Adrenal gland (tissue), 12 donors: ENCODE results near the gene C2orf69. TPM values are rescaled to one million over a fixed set of nuclear protein-coding genes. Genes with fewer than 3 reads are reported as not detected.

ENCODE experiments used
- DNase-seq, 7 donors: peaks; one replicate each; pipeline ENCODE4 v3.0.0-alpha.2; 2019 to 2020
- H3K27ac ChIP-seq, 5 donors: fragments of 200-600 bp; sonication (generic) in 4 of 5; 1 replicate in 3 of 5; 2 replicates in 2 of 5; pipeline versions ENCODE4 v1.5.1 to v1.8.0; 2016 to 2020; ENCODE audit warnings: mild to moderate bottlenecking in 1 of 5
- H3K27me3 ChIP-seq: fragments of 200-600 bp; 2 replicates; pipeline ENCODE4 v1.8.0; 2021
- H3K36me3 ChIP-seq, 2 donors: fragments of 200-600 bp; replicated peaks in 1 of 2; 1 replicate in 1 of 2; 2 replicates in 1 of 2; pipeline versions ENCODE4 v1.5.1 to v1.8.0; 2018 to 2022
- H3K4me1 ChIP-seq, 2 donors: fragments of 200-600 bp; replicated peaks in 1 of 2; 1 replicate in 1 of 2; 2 replicates in 1 of 2; pipeline versions ENCODE4 v1.5.1 to v1.8.0; 2018 to 2021
- H3K4me3 ChIP-seq, 4 donors: fragments of 200-600 bp; sonication (generic) in 3 of 4; one replicate each; pipeline ENCODE4 v1.5.1; 2016 to 2018
- H3K9me3 ChIP-seq, 3 donors: fragments of 200-600 bp; sonication (generic) in 1 of 3; replicated peaks in 1 of 3; 1 replicate in 2 of 3; 2 replicates in 1 of 3; pipeline versions ENCODE4 v1.5.1 to v1.8.0; 2016 to 2021
- CTCF ChIP-seq, 6 experiments: fragments of 450-650 bp in 4 of 6; fragments of 200-600 bp in 2 of 6; sonication (generic) in 1 of 6; IDR thresholded peaks; 1 replicate in 5 of 6; 2 replicates in 1 of 6; pipeline versions ENCODE4 v1.5.1 to v1.8.0; 2016 to 2021; ENCODE audit warnings: antibody characterized with exemption in 6 of 6, mild to moderate bottlenecking in 2 of 6, moderate library complexity in 1 of 6
- POLR2A ChIP-seq, 2 donors: fragments of 450-650 bp; IDR thresholded peaks; one replicate each; pipeline ENCODE4 v1.6.1; 2017; ENCODE audit warnings: antibody characterized with exemption in 2 of 2, mild to moderate bottlenecking in 2 of 2, moderate library complexity in 1 of 2
- WGBS, 4 donors: extraction: QIAGEN DNeasy Blood & Tissue Kit in 2 of 4; methylation state at CpG; one replicate each; pipeline versions ENCODE4 v1.1.5 to v1.1.7; 2013 to 2017; 5-methylcytosine and 5-hydroxymethylcytosine counted together
- intact Hi-C, 2 donors: fragments of 100-400 bp; cut with DNase I; formaldehyde crosslinking; loops; one replicate each; pipeline versions ENCODE4 v1.14.1 to v1.15.0; 2022 to 2023
- polyA plus RNA-seq, 3 donors: library from polyadenylated mRNA; stranded (reverse); fragments of 200-250 nt in 2 of 3; fragments of 350-450 nt in 1 of 3; fragmentation: Illumina TruSeq in 1 of 3; extraction: RNeasy Lipid Tissue Mini Kit (QIAGEN cat#74804) in 1 of 3; gene quantifications; one replicate each; pipeline ENCODE4 v1.2.3, GENCODE V29; 2013 to 2014
- total RNA-seq, 9 donors: library from RNA; depleted of rRNA in 4 of 9; stranded (reverse); fragments of >200 nt in 4 of 9; fragments of 120-200 nt in 1 of 9; fragmentation: NEBNext Ultra II Directional in 1 of 9; extraction: Animal tissue kit (Norgen Biotek cat#: 25700) in 1 of 9; gene quantifications; one replicate each; pipeline versions ENCODE4 v1.1.0 to v1.2.4, GENCODE V29; 2013 to 2023
- donor health status: healthy with polysubstance abuse.
- donor health status: Bipolar disorder and iron deficiency.
- donor health status: DM: yes; HTN: yes; CAD: no.
- donor health status: DM: no; HTN: no; CAD: no.
- donor health status: DM: no; HTN: no; CAD: no.
- donor health status: DM: yes; HTN: yes; CAD: no.

Gene C2orf69
- total and polyA plus RNA-seq, 12 donors, result 7.8 to 26.8 (median 19.5) TPM

- no peak for DNase-seq
- 94 to 98% (median 95%) methylated on average over 4 of the region's 4 CpGs for WGBS, 4 donors
- Histone ChIP-seq H3K9me3 (no peaks in the 10 kb centered on the region), H3K4me1 (peaks cover 12 to 38% of the 10 kb centered on the region in 2 donors), H3K27ac (no peak overlapping the region), H3K27me3 (no peaks in the 10 kb centered on the region), H3K4me3 (no peak overlapping the region), H3K36me3 (peaks cover 0 to 25% of the 10 kb centered on the region in 2 donors)
- intact Hi-C loops, result loop anchor here in 1 of 2 donors (10.0 kb wide), 1 partner anchor 89 kb away; the partner anchor contains the start of gene FTCDNL1
- no peak for TF ChIP-seq POLR2A (IDR thresholded peaks at IDR 0.05)
- no peak for TF ChIP-seq CTCF (IDR thresholded peaks at IDR 0.05)
Measured at GRCh38 chr2:199943373-199943772, 32.3 kb downstream of the C2orf69 start.

GRCh38 chr2:199946196-199946595 lies 35.1 kb downstream of the C2orf69 start:
- H3K27ac ChIP-seq, result peak overlapping the region in 2 of 5 donors; percentile 27 to 53
- H3K36me3 ChIP-seq, result peaks cover 0 to 19% of the 10 kb centered on the region in 2 donors
- no peak for DNase-seq
- H3K4me3 ChIP-seq, result no peak overlapping the region
- intact Hi-C loops, result loop anchor here in 1 of 2 donors (10.0 kb wide), 1 partner anchor 91 kb away; the partner anchor contains the start of gene FTCDNL1
- 85 to 97% (median 94%) methylated on average over 1 of the region's 1 CpG for WGBS, 4 donors
- no peaks in the 10 kb centered on the region for H3K27me3 ChIP-seq
- no peaks in the 10 kb centered on the region for H3K9me3 ChIP-seq
- TF ChIP-seq CTCF (IDR thresholded peaks at IDR 0.05) (no peak), POLR2A (IDR thresholded peaks at IDR 0.05) (no peak)
- H3K4me1 ChIP-seq, result peaks cover 12 to 48% of the 10 kb centered on the region in 2 donors

GRCh38 chr2:199946836-199947235 lies 35.7 kb downstream of the C2orf69 start:
- H3K9me3 ChIP-seq, result no peaks in the 10 kb centered on the region
- no peaks in the 10 kb centered on the region for H3K27me3 ChIP-seq
- peaks cover 0 to 19% of the 10 kb centered on the region in 2 donors for H3K36me3 ChIP-seq
- H3K4me3 ChIP-seq, result no peak overlapping the region
- intact Hi-C loops, result loop anchor here in 1 of 2 donors (10.0 kb wide), 1 partner anchor 92 kb away; the partner anchor contains the start of gene FTCDNL1
- no peak for DNase-seq
- H3K27ac ChIP-seq, result peak overlapping the region in 3 of 5 donors; percentile 15 to 53 (median 27)
- H3K4me1 ChIP-seq, result peaks cover 12 to 48% of the 10 kb centered on the region in 2 donors
- TF ChIP-seq POLR2A (IDR thresholded peaks at IDR 0.05), result no peak
- no peak for TF ChIP-seq CTCF (IDR thresholded peaks at IDR 0.05)

- TF ChIP-seq POLR2A (IDR thresholded peaks at IDR 0.05) (no peak), CTCF (IDR thresholded peaks at IDR 0.05) (no peak)
- H3K27me3 ChIP-seq, result no peaks in the 10 kb centered on the region
- H3K36me3 ChIP-seq, result peaks cover 0 to 16% of the 10 kb centered on the region in 2 donors
- peaks cover 12 to 64% of the 10 kb centered on the region in 2 donors for H3K4me1 ChIP-seq
- intact Hi-C loops, result no loop called here
- no peak overlapping the region for H3K4me3 ChIP-seq
- H3K27ac ChIP-seq, result no peak overlapping the region
- no peak for DNase-seq
- 90 to 98% (median 93%) methylated on average over 5 of the region's 5 CpGs for WGBS, 4 donors
- no peaks in the 10 kb centered on the region for H3K9me3 ChIP-seq
Measured at GRCh38 chr2:199950396-199950795, 39.3 kb downstream of the C2orf69 start.
